ENCODE measurements around the gene INPP5J.

- TF ChIP-seq CTCF (conservative IDR thresholded peaks at IDR 0.05 in 1 of 2, IDR thresholded peaks at IDR 0.05 in 1 of 2; ENCODE audit: extremely low read depth in 1 of 2, insufficient read depth in 1 of 2, low read depth in 1 of 2, low read length in 2 of 2) (no peak), EZH2 (IDR thresholded peaks at IDR 0.05; ENCODE audit: borderline replicate concordance, low read length) (no peak)
These were observed 602 bp upstream of the INPP5J start for GRCh38 chr22:31122196-31122531.

All from mammary epithelial cell (primary cell).